Heart left ventricle (tissue), 13 donors: Measurements from ENCODE around the gene TIMP1.

ENCODE experiments used
- CTCF ChIP-seq, 12 donors: fragments of 200-600 bp; sonication (generic) in 4 of 12; IDR thresholded peaks; one replicate each; pipeline versions ENCODE4 v1.5.0 to v1.8.0; 2018 to 2022; ENCODE audit warnings: antibody characterized with exemption in 12 of 12, mild to moderate bottlenecking in 5 of 12
- POLR2A ChIP-seq, 2 donors: fragments of 450-650 bp; IDR thresholded peaks; one replicate each; pipeline ENCODE4 v1.6.1; 2017; ENCODE audit warnings: antibody characterized with exemption in 2 of 2, mild to moderate bottlenecking in 2 of 2, moderate library complexity in 2 of 2
- donor health status: ischemic (EF 13 %, LVEDD 7.1; RV severe dilation, severe dysfunction).
- donor health status: DM: no; HTN: yes; CAD: no.
- donor health status: DM: no; HTN: no; CAD: no.
- donor health status: ischemic (EF 25% LVEDD 6.9; RV normal size, moderate dysfunction).
- donor health status: ischemic (EF 25% LVEDD 5.7; RV mildly dilated, moderate dysfunction).
- donor health status: ischemic (EF 35%, LVEDD 5.7; RV mildly dilated, moderate dysfunction).
- donor health status: nonischemic (EF 11% LVEDD 7.7; RV severe dilation, severe dysfunction).
- donor health status: DM: yes; HTN: yes; CAD: no.
- donor health status: PGD.
- donor health status: ischemic (EF 29% LVEDD 5.4; RV normal size, mild dysfunction).
- donor health status: nonischemic (EF 23%, LVEDD 6.1; RV moderate dilation, normal function).

GRCh38 chrX:47621851-47622250 lies 39.6 kb downstream of the TIMP1 start:
- TF ChIP-seq POLR2A (IDR thresholded peaks at IDR 0.05) (no peak), CTCF (IDR thresholded peaks at IDR 0.05) (no peak)
